Stimulated activated naive CD4-positive, alpha-beta T cell (primary cell): ENCODE data around the gene ACVR2B.
"Not testable (repeated sequence)": the region's sequence is repeated elsewhere in the genome, so short reads cannot be mapped to it uniquely, and the experiment has no call there.

Experiments used
- DNase-seq, 6 experiments: peaks; one replicate each; lab custom pipeline; 2025; lab: John Stamatoyannopoulos, UW

Gene ACVR2B

GRCh38 chr3:38453075-38453912 lies at the start of gene ACVR2B:
TSS of gene ACVR2B (plus strand) at chr3:38453890. CDS start at chr3:38454323, 433 bp downstream.
- peak; percentile 33 to 71 (median 52) for DNase-seq

GRCh38 chr3:38404286-38404685 lies 49.4 kb upstream of the ACVR2B start:
- no peak for DNase-seq

GRCh38 chr3:38411591-38411990 lies 42.1 kb upstream of the ACVR2B start:
- DNase-seq: no peak

GRCh38 chr3:38420758-38421157 lies 32.9 kb upstream of the ACVR2B start:
- DNase-seq: not testable (repeated sequence)

- DNase-seq: no peak
Observed at GRCh38 chr3:38421679-38422336, 31.9 kb upstream of the ACVR2B start.

GRCh38 chr3:38426798-38427426 lies 26.8 kb upstream of the ACVR2B start:
- DNase-seq: not testable (repeated sequence)

- DNase-seq: peak in 1 of 6 experiments; percentile 3
Observed at GRCh38 chr3:38432871-38433658, 20.6 kb upstream of the ACVR2B start.

- DNase-seq: not testable (repeated sequence)
Observed at GRCh38 chr3:38433661-38434060, 20.0 kb upstream of the ACVR2B start.

- peak in 3 of 6 experiments; percentile 9 to 44 (median 22) for DNase-seq
Observed at GRCh38 chr3:38438436-38439069, 15.1 kb upstream of the ACVR2B start.

GRCh38 chr3:38443205-38443604 lies 10.5 kb upstream of the ACVR2B start:
- DNase-seq: not testable (repeated sequence)

- DNase-seq: no peak
Observed at GRCh38 chr3:38446085-38446686, 7.5 kb upstream of the ACVR2B start.

- DNase-seq: no peak
Observed at GRCh38 chr3:38446812-38447211, 6.9 kb upstream of the ACVR2B start.

GRCh38 chr3:38450853-38451252 lies 2.8 kb upstream of the ACVR2B start:
- no peak for DNase-seq

- DNase-seq: no peak
Observed at GRCh38 chr3:38453913-38454177, 155 bp downstream of the ACVR2B start.

- peak in 5 of 6 experiments; percentile 27 to 59 (median 45) for DNase-seq
Observed at GRCh38 chr3:38454178-38454883, 641 bp downstream of the ACVR2B start.

- peak in 5 of 6 experiments; percentile 11 to 52 (median 21) for DNase-seq
Observed at GRCh38 chr3:38454884-38455638, 1.4 kb downstream of the ACVR2B start.

GRCh38 chr3:38455639-38456430 lies 2.1 kb downstream of the ACVR2B start:
- peak in 1 of 6 experiments; percentile 31 for DNase-seq

- DNase-seq: no peak
Observed at GRCh38 chr3:38457111-38458003, 3.7 kb downstream of the ACVR2B start.
